HCT116 (cell line): ENCODE data around the gene CYB5R2. TPM values are rescaled to one million over a fixed set of nuclear protein-coding genes. Genes with fewer than 3 reads are reported as not detected.
"Not testable (repeated sequence)": the region's sequence is repeated elsewhere in the genome, so short reads cannot be mapped to it uniquely, and the experiment has no call there.

Experiments used
- ATAC-seq: fragments of 200-7000 bp; cut with Tn5 transposase; 2 replicates; pipeline ENCODE4 v1.9.1; 2020; ENCODE audit warnings: mild to moderate bottlenecking, moderate library complexity
- BruUV-seq: library from RNA; stranded (reverse); fragments of 400-500 nt; replicated peaks from 2 replicates; lab custom pipeline; 2021; lab: Mats Ljungman, UMichigan
- CTCF ChIA-PET: fragments of 300-600 bp; sonication (Branson Sonifier 250); formaldehyde crosslinking; loops from one replicate; lab custom pipeline; 2021; ENCODE audit warnings: antibody characterized with exemption; lab: Charles Lee
- POLR2A ChIA-PET: fragments of 300-600, 350-600 bp; sonication (Branson Sonifier 250); formaldehyde crosslinking; loops from one replicate; lab custom pipeline; 2021; ENCODE audit warnings: antibody characterized with exemption; lab: Charles Lee
- RAD21 ChIA-PET, 2 experiments: fragments of 300-600 bp; sonication (Branson Sonifier 250); formaldehyde crosslinking; loops; one replicate each; lab custom pipeline; 2023; ENCODE audit warnings: low total read pairs in 2 of 2; ENCODE audit not compliant: uncharacterized antibody in 2 of 2, unreplicated experiment in 2 of 2, low non-redundant PET in 1 of 2; lab: Charles Lee
- DNase-seq: peaks from one replicate; pipeline ENCODE4 v3.0.0-alpha.2; 2010; ENCODE audit warnings: low read depth, low spot score
- H2AFZ ChIP-seq: fragments of 200-600 bp; shearing (Covaris generic), sonication (generic); 2 replicates; pipeline ENCODE4 v1.6.1; 2017; ENCODE audit warnings: low read depth, mixed run types, mixed read lengths, antibody characterized with exemption, low read length; ENCODE audit not compliant: poor library complexity, severe bottlenecking
- H3K27ac ChIP-seq: 2 replicates; pipeline ENCODE4 v1.5.1; 2012; ENCODE audit warnings: low read depth, low read length
- H3K27me3 ChIP-seq: fragments of 200-600 bp; sonication (generic); 2 replicates; pipeline ENCODE4 v1.6.1; 2016; ENCODE audit warnings: mixed run types, low read length, mixed read lengths; ENCODE audit not compliant: insufficient read depth
- H3K36me3 ChIP-seq, 2 experiments: fragments of 200-500 bp in 1 of 2; fragments of 200-600 bp in 1 of 2; sonication (Bioruptor generic) in 1 of 2; sonication (generic) in 1 of 2; 2 replicates each; pipeline versions ENCODE4 v1.5.1 to v1.6.1; 2014 to 2016; ENCODE audit warnings: low read length in 2 of 2, inconsistent platforms in 1 of 2, mixed read lengths in 1 of 2, mixed run types in 1 of 2; ENCODE audit not compliant: insufficient read depth in 2 of 2, control insufficient read depth in 1 of 2
- H3K4me1 ChIP-seq, 2 experiments: fragments of 200-600 bp in 1 of 2; sonication (generic) in 1 of 2; 2 replicates each; pipeline versions ENCODE4 v1.5.1 to v1.6.1; 2012 to 2017; ENCODE audit warnings: low read length in 2 of 2, inconsistent platforms in 1 of 2, mild to moderate bottlenecking in 1 of 2, mixed read lengths in 1 of 2, mixed run types in 1 of 2, moderate library complexity in 1 of 2; ENCODE audit not compliant: insufficient read depth in 2 of 2, control insufficient read depth in 1 of 2
- H3K4me2 ChIP-seq: fragments of 200-600 bp; sonication (generic); 2 replicates; pipeline ENCODE4 v1.6.1; 2017; ENCODE audit warnings: mixed run types, low read length, mixed read lengths
- H3K4me3 ChIP-seq, 2 experiments: fragments of 200-600 bp in 1 of 2; sonication (generic) in 1 of 2; replicated peaks in 1 of 2; 2 replicates each; pipeline ENCODE4 v1.5.1; 2011 to 2016; ENCODE audit warnings: low read length in 2 of 2, control low read depth in 1 of 2, low read depth in 1 of 2, mild to moderate bottlenecking in 1 of 2, mixed read lengths in 1 of 2, mixed run types in 1 of 2
- H3K79me2 ChIP-seq: fragments of 200-600 bp; sonication (generic); 2 replicates; pipeline ENCODE4 v1.6.1; 2017; ENCODE audit warnings: mild to moderate bottlenecking, mixed run types, low read length, moderate library complexity, mixed read lengths; ENCODE audit not compliant: insufficient read depth
- H3K9ac ChIP-seq: fragments of 200-600 bp; sonication (generic); 2 replicates; pipeline ENCODE4 v1.6.1; 2016; ENCODE audit warnings: low read length, mixed read lengths
- H3K9me2 ChIP-seq: fragments of 200-600 bp; sonication (generic), shearing (Covaris generic); 2 replicates; pipeline ENCODE4 v1.6.1; 2017; ENCODE audit warnings: mixed run types, mild to moderate bottlenecking, moderate library complexity; ENCODE audit not compliant: insufficient read depth
- H3K9me3 ChIP-seq, 2 experiments: fragments of 200-500 bp in 1 of 2; fragments of 200-600 bp in 1 of 2; sonication (Bioruptor generic) in 1 of 2; sonication (generic) in 1 of 2; 2 replicates each; pipeline ENCODE4 v1.6.1; 2014 to 2017; ENCODE audit warnings: low read length in 2 of 2, mixed read lengths in 2 of 2, inconsistent platforms in 1 of 2, low read depth in 1 of 2, mild to moderate bottlenecking in 1 of 2, mixed run types in 1 of 2, moderate library complexity in 1 of 2; ENCODE audit not compliant: control insufficient read depth in 1 of 2, insufficient read depth in 1 of 2
- H4K20me1 ChIP-seq: fragments of 200-600 bp; sonication (generic), shearing (Covaris generic); 2 replicates; pipeline ENCODE4 v1.6.1; 2017; ENCODE audit warnings: mixed run types, mild to moderate bottlenecking, moderate library complexity; ENCODE audit not compliant: insufficient read depth
- CBX3 ChIP-seq: IDR thresholded peaks from 2 replicates; pipeline ENCODE4 v1.6.1; 2012; ENCODE audit warnings: low read depth
- CTCF ChIP-seq, 3 experiments: fragments of 200-600 bp in 1 of 3; sonication (generic) in 1 of 3; IDR thresholded peaks in 2 of 3; conservative IDR thresholded peaks in 1 of 3; 2 replicates each; pipeline ENCODE4 v1.5.1; 2012 to 2017; ENCODE audit warnings: low read depth in 2 of 3, low read length in 2 of 3, antibody characterized with exemption in 1 of 3, borderline replicate concordance in 1 of 3, control low read depth in 1 of 3, mild to moderate bottlenecking in 1 of 3, mixed read lengths in 1 of 3, mixed run types in 1 of 3, moderate library complexity in 1 of 3; ENCODE audit not compliant: insufficient read depth in 1 of 3
- SRF ChIP-seq: IDR thresholded peaks from 2 replicates; pipeline ENCODE4 v1.6.1; 2012; ENCODE audit warnings: low read depth
- intact Hi-C: fragments of 100-400 bp; cut with micrococcal nuclease; formaldehyde crosslinking; loops from 2 replicates; pipeline ENCODE4 v1.10.0; 2022
- total RNA-seq: library from RNA; stranded (reverse); gene quantifications from one replicate; pipeline ENCODE4 v1.2.1, GENCODE V29; 2021; ENCODE audit not compliant: unreplicated experiment

The CYB5R2 gene
- total RNA-seq, 1 experiment from 2014 or later, result 14.4 TPM

GRCh38 chr11:7664867-7665266 lies 8.4 kb downstream of the CYB5R2 start:
- Histone ChIP-seq H3K9ac (no peak overlapping the region), H3K4me2 (no peak overlapping the region), H3K9me2 (no peaks in the 10 kb centered on the region), H3K9me3 (no peaks in the 10 kb centered on the region), H3K79me2 (no peaks in the 10 kb centered on the region), H3K36me3 (no peaks in the 10 kb centered on the region), H3K4me1 (peaks cover 2 to 4% of the 10 kb centered on the region in 2 experiments; a peak in 2 of 4 replicates), H3K4me3 (no peak overlapping the region), H3K27me3 (no peaks in the 10 kb centered on the region), H2AFZ (no peak overlapping the region), H3K27ac (no peak overlapping the region), H4K20me1 (no peaks in the 10 kb centered on the region)
- BruUV-seq, result no TSS peak
- CTCF ChIA-PET, result interaction anchor here (0.8 to 2.8 kb wide), 7 partner anchors 8 to 434 kb away, joined by 3 to 16 read pairs (median 5); partner anchors contain the start of gene CYB5R2
- POLR2A ChIA-PET, result no interaction called here
- ATAC-seq (no peak), DNase-seq (no peak)
- intact Hi-C loops, result loop anchor here (1.0 to 5.0 kb wide), 6 partner anchors 94 to 568 kb away; partner anchors contain the start of gene PPFIBP2
- RAD21 ChIA-PET, result interaction anchor here (1.1 to 1.6 kb wide), 3 partner anchors 91 to 117 kb away, joined by 3 to 8 read pairs (median 6); no protein-coding TSS in a partner anchor
- no peak for TF ChIP-seq SRF
- TF ChIP-seq CTCF (IDR thresholded peaks at IDR 0.05 in 2 of 3, conservative IDR thresholded peaks at IDR 0.05 in 1 of 3; ENCODE audit: borderline replicate concordance in 1 of 3, insufficient read depth in 1 of 3, low read depth in 2 of 3, low read length in 2 of 3), result no peak
- no peak for TF ChIP-seq CBX3
- TF ChIP-seq, all 23 proteins: peak for 0

- H3K4me1 ChIP-seq, H3K4me3 ChIP-seq, CTCF ChIA-PET, H3K4me2 ChIP-seq, DNase-seq, intact Hi-C loops, H3K27ac ChIP-seq, POLR2A ChIA-PET, BruUV-seq, H2AFZ ChIP-seq, H3K79me2 ChIP-seq, H4K20me1 ChIP-seq, H3K9me2 ChIP-seq, H3K36me3 ChIP-seq, H3K9me3 ChIP-seq, H3K9ac ChIP-seq, H3K27me3 ChIP-seq, RAD21 ChIA-PET, ATAC-seq: not testable (repeated sequence)
Measured at GRCh38 chr11:7663531-7663930, 9.8 kb downstream of the CYB5R2 start.
